SK-N-MC (cell line): ENCODE results near the gene PELI1.

Source experiments
- EZH2 ChIP-seq: fragments of 200-600 bp; sonication (generic); IDR thresholded peaks from one replicate; pipeline ENCODE4 v1.6.1; 2017; ENCODE audit warnings: antibody characterized with exemption
- POLR2AphosphoS5 ChIP-seq: IDR thresholded peaks from 2 replicates; pipeline ENCODE4 v1.6.1; 2012; ENCODE audit warnings: mild to moderate bottlenecking, low read depth, low read length, borderline replicate concordance

- TF ChIP-seq POLR2AphosphoS5: no peak
- no peak for TF ChIP-seq EZH2
These were observed 80.8 kb downstream of the PELI1 start for GRCh38 chr2:64063454-64063853.
